Measurements from ENCODE around the gene KRTAP2-4.

DNA sequence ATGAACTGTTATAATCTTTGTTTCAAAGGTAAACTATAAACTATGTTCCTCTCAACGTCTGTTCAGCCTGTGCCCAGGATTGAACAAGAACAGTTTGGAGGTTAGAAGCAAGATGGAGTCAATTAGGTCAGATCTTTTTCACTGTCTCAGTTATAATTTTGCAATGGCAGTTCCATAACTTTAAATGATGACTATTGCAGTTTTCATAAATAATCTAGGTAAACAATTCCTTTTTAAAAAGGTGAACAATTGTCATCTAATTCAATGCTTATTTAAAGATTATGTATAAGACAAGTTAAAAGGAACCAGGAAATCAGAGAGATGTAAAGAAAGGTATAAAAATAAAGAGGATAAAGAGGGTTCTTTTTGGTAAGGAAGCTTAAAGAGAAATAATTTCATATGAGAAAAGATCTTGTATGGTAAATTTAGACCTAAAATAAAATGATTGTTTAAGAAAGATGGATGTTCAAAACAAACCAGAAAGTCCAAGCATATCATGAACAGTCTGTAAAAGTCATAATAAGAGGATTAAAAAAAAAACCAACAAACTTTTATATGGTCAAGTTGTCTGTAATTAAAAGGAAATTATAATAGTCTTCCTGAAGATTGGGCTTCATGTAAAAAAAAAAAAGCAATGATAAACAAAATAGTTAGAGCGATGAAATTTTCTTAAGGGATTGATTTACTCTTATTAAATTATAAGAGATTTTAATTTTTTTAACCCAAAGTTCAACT lies 45.6 kb upstream of the KRTAP2-4 start:
- no peak for TF ChIP-seq ZNF224 (CRISPR knock-in tag; IDR thresholded peaks at IDR 0.05)
- TF ChIP-seq, protein P1, sequence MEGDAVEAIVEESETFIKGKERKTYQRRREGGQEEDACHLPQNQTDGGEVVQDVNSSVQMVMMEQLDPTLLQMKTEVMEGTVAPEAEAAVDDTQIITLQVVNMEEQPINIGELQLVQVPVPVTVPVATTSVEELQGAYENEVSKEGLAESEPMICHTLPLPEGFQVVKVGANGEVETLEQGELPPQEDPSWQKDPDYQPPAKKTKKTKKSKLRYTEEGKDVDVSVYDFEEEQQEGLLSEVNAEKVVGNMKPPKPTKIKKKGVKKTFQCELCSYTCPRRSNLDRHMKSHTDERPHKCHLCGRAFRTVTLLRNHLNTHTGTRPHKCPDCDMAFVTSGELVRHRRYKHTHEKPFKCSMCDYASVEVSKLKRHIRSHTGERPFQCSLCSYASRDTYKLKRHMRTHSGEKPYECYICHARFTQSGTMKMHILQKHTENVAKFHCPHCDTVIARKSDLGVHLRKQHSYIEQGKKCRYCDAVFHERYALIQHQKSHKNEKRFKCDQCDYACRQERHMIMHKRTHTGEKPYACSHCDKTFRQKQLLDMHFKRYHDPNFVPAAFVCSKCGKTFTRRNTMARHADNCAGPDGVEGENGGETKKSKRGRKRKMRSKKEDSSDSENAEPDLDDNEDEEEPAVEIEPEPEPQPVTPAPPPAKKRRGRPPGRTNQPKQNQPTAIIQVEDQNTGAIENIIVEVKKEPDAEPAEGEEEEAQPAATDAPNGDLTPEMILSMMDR (CRISPR knock-in tag; IDR thresholded peaks at IDR 0.05): no peak

All from HepG2 (cell line).